Thyroid gland (tissue), 4 donors: ENCODE measurements around the gene ATP2C1. TPM values are rescaled to one million over a fixed set of nuclear protein-coding genes. Genes with fewer than 3 reads are reported as not detected.

Experiments
- DNase-seq, 2 donors: peaks; one replicate each; pipeline ENCODE4 v3.0.0-alpha.2; 2019
- H3K27ac ChIP-seq, 3 donors: fragments of 200-600 bp; sonication (generic); 1 replicate in 2 of 3; 2 replicates in 1 of 3; pipeline ENCODE4 v1.5.1; 2016 to 2019; ENCODE audit warnings: mild to moderate bottlenecking in 1 of 3, moderate library complexity in 1 of 3
- H3K27me3 ChIP-seq: fragments of 200-600 bp; sonication (generic); one replicate; pipeline ENCODE4 v1.5.1; 2019
- H3K36me3 ChIP-seq, 2 donors: fragments of 200-600 bp; sonication (generic); one replicate each; pipeline ENCODE4 v1.5.1; 2016 to 2019
- H3K4me1 ChIP-seq, 2 donors: fragments of 200-600 bp; sonication (generic); one replicate each; pipeline ENCODE4 v1.5.1; 2017 to 2019
- H3K4me3 ChIP-seq, 3 donors: fragments of 200-600 bp; sonication (generic); replicated peaks in 1 of 3; 1 replicate in 2 of 3; 2 replicates in 1 of 3; pipeline ENCODE4 v1.5.1; 2016; ENCODE audit warnings: mild to moderate bottlenecking in 1 of 3
- H3K9me3 ChIP-seq: fragments of 200-600 bp; sonication (generic); one replicate; pipeline ENCODE4 v1.5.1; 2017
- POLR2A ChIP-seq, 2 donors: fragments of 450-650 bp; IDR thresholded peaks; one replicate each; pipeline ENCODE4 v1.6.1; 2017; ENCODE audit warnings: antibody characterized with exemption in 2 of 2, mild to moderate bottlenecking in 2 of 2, moderate library complexity in 1 of 2
- WGBS, 2 donors: methylation state at CpG; one replicate each; pipeline ENCODE4 v1.1.5; 2017; 5-methylcytosine and 5-hydroxymethylcytosine counted together
- intact Hi-C: fragments of 100-400 bp; cut with DNase I; formaldehyde crosslinking; loops from one replicate; pipeline ENCODE4 v1.15.1; 2023
- total RNA-seq, 4 donors: library from RNA; depleted of rRNA; stranded (reverse); fragments of >200 nt; gene quantifications; one replicate each; pipeline ENCODE4 v1.2.3, GENCODE V29; 2016
- TF ChIP-seq, protein P1 (sequence below), 6 experiments: fragments of 200-600 bp in 3 of 6; fragments of 450-650 bp in 3 of 6; sonication (generic) in 3 of 6; IDR thresholded peaks; one replicate each; pipeline ENCODE4 v1.5.1; 2016 to 2019; ENCODE audit warnings: antibody characterized with exemption in 6 of 6, mild to moderate bottlenecking in 2 of 6, inconsistent platforms in 1 of 6, moderate library complexity in 1 of 6

The ATP2C1 gene
- total RNA-seq, 4 donors from 2014 or later, result 58.9 to 89.2 (median 62.0) TPM

DNA sequence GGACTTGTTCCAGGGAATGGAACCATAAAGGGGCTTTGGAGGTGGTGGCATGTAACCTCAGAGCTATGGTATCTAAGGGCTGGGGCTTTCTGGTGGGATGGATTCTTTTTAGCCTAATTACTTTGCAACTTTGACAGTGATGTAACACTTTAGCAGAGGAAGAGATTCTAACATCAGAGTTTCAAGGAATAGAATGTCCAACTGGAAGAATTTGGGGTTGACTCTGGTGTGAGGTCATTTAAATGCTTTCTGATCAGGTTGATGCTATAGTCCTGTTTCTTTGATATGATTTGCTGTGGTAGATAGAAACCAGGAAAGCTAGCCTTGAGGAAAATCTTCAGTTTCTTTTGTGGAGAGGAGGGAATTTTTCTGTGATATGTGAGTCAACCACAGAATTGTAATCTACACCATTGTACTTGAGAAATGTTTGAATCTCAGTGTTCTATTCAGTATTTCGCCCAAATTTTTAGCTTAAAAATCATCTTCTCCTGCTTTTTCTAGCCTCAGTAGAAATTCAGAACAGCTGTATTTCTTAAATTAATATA is 40.0 kb downstream of the ATP2C1 start:
- TF ChIP-seq, protein P1, sequence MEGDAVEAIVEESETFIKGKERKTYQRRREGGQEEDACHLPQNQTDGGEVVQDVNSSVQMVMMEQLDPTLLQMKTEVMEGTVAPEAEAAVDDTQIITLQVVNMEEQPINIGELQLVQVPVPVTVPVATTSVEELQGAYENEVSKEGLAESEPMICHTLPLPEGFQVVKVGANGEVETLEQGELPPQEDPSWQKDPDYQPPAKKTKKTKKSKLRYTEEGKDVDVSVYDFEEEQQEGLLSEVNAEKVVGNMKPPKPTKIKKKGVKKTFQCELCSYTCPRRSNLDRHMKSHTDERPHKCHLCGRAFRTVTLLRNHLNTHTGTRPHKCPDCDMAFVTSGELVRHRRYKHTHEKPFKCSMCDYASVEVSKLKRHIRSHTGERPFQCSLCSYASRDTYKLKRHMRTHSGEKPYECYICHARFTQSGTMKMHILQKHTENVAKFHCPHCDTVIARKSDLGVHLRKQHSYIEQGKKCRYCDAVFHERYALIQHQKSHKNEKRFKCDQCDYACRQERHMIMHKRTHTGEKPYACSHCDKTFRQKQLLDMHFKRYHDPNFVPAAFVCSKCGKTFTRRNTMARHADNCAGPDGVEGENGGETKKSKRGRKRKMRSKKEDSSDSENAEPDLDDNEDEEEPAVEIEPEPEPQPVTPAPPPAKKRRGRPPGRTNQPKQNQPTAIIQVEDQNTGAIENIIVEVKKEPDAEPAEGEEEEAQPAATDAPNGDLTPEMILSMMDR (IDR thresholded peaks at IDR 0.05), result no peak
- no peak for TF ChIP-seq POLR2A (IDR thresholded peaks at IDR 0.05)
- Histone ChIP-seq H3K4me3 (no peak overlapping the region), H3K27ac (no peak overlapping the region), H3K9me3 (no peaks in the 10 kb centered on the region), H3K27me3 (no peaks in the 10 kb centered on the region), H3K4me1 (peaks cover 6 to 9% of the 10 kb centered on the region in 2 donors), H3K36me3 (peaks cover 0 to 3% of the 10 kb centered on the region in 2 donors)
- 92 to 98% methylated on average over 1 of the region's 1 CpG for WGBS, 2 donors
- intact Hi-C loops, result no loop called here
- DNase-seq, result no peak

DNA sequence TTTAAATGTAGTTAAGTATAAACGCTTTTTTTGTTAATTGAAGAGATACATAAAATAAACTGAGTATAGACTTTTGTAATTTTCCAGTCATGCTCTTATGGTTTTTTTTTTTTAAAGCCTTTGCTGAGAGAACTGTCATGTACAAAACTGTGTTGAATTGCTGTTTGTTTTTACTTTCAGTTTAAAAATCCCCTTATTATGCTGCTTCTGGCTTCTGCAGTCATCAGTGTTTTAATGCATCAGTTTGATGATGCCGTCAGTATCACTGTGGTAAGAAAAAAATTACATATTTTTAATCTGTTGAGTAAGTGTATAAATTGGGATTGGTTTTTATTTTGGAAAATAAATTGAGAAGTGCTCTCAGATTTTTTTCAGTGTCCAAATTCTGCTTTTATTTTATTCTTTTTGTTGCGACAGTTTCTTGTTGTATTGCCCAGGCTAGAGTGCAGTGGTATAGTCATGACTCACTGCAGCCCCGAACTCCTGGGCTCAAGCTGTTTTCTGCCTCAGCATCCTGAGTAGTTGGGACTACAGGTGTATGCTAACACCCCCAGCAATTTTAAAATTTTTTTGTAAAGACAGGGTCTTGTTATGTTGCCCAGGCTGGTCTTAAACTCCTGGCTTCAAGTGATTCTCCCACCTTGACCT is 40.7 kb downstream of the ATP2C1 start:
- H3K9me3 ChIP-seq, result no peaks in the 10 kb centered on the region
- TF ChIP-seq, protein P1 (IDR thresholded peaks at IDR 0.05), result no peak
- TF ChIP-seq POLR2A (IDR thresholded peaks at IDR 0.05), result no peak
- H3K4me1 ChIP-seq, result peaks cover 3 to 5% of the 10 kb centered on the region in 2 donors
- WGBS, 2 donors, result 93 to 97% methylated on average over 4 of the region's 4 CpGs
- intact Hi-C loops, result no loop called here
- H3K36me3 ChIP-seq, result peaks cover 0 to 3% of the 10 kb centered on the region in 2 donors
- no peak overlapping the region for H3K27ac ChIP-seq
- H3K27me3 ChIP-seq, result no peaks in the 10 kb centered on the region
- H3K4me3 ChIP-seq, result no peak overlapping the region
- no peak for DNase-seq

DNA sequence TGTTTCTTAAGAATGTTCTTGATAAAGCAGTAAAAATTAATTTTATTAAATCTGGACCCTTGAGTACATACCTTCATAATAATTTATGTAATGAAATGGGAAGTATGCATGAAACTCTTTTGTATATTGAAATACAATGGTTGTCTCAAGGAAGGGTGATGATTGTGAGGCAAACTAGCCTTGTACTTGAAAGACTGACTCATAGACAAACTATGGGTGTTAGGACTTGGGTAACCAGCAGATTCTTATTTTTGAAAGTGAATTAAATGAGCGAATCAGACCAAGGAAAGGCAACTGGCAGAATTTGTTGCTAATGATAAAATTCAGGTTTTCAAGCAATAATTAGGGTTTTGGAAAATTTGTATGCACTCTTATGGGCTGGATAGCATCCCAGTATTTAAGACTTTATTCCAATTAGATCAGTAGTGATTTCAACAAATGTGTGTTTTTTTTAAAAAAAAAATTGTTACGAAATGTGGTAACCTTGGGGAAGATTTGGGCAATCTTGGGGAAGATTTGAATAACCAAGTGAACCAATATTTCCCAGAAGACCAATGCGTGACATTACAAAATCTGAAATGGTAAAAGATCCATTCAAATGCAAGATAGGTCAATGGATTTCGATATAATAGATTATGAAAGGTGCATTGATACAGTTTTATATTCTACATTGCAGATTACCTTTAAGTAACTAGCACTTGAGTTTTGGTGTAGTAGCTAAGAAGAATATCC is 42.0 kb downstream of the ATP2C1 start:
- no peak for TF ChIP-seq POLR2A (IDR thresholded peaks at IDR 0.05)
- TF ChIP-seq, protein P1 (IDR thresholded peaks at IDR 0.05), result no peak
- H3K36me3 ChIP-seq, result peaks cover 0 to 3% of the 10 kb centered on the region in 2 donors
- no peaks in the 10 kb centered on the region for H3K9me3 ChIP-seq
- 94 to 97% methylated on average over 4 of the region's 4 CpGs for WGBS, 2 donors
- H3K27me3 ChIP-seq, result no peaks in the 10 kb centered on the region
- intact Hi-C loops, result no loop called here
- DNase-seq, result no peak
- H3K4me1 ChIP-seq, result no peaks in the 10 kb centered on the region
- H3K4me3 ChIP-seq, result no peak overlapping the region
- no peak overlapping the region for H3K27ac ChIP-seq

DNA sequence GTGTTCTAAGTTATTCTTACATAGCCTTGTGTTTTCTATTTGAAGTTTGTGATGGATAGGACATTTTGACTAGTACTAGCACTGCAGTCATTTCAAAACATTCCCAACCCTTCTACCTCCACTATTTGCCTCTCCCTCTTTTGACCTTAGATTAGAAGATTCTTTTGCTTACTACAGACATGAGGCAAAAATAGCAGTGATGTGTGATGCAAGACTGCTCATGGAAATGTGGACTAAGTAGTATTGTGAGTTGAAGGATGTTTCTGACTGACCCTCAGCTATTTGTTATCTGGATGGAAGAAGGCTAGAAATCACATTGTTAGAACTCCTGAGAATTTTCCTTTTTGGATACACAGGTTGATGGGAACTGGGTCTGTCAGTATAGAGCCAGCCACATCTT is 45.9 kb downstream of the ATP2C1 start:
- TF ChIP-seq, protein P1 (IDR thresholded peaks at IDR 0.05), result no peak
- no peak for TF ChIP-seq POLR2A (IDR thresholded peaks at IDR 0.05)
- intact Hi-C loops, result no loop called here
- Histone ChIP-seq H3K4me3 (no peak overlapping the region), H3K9me3 (no peaks in the 10 kb centered on the region), H3K27ac (no peak overlapping the region), H3K27me3 (no peaks in the 10 kb centered on the region), H3K36me3 (peaks cover 0 to 6% of the 10 kb centered on the region in 2 donors), H3K4me1 (no peaks in the 10 kb centered on the region)
- DNase-seq, result no peak

DNA sequence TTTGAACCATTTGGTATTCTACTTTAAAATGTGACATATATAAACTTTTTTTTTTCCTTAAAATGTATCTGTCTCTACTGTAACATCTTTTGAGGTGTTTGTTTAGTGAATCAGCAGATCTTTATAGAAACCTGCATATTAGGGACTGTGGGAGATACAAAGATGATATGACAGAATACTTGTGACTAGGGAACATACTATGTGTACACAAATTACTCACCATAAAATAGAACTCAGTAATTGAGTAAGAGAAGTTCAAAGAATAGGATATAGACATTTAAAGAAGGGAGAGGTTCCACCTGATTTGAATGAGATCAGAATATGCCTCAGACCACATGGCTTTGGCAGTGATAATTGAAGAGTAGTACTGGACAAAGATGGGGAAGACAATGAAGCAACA is 47.9 kb downstream of the ATP2C1 start:
- no peaks in the 10 kb centered on the region for H3K4me1 ChIP-seq
- H3K36me3 ChIP-seq, result peaks cover 6 to 9% of the 10 kb centered on the region in 2 donors
- H3K9me3 ChIP-seq, result no peaks in the 10 kb centered on the region
- no peak for TF ChIP-seq POLR2A (IDR thresholded peaks at IDR 0.05)
- TF ChIP-seq, protein P1 (IDR thresholded peaks at IDR 0.05), result no peak
- intact Hi-C loops, result no loop called here
- no peak for DNase-seq
- H3K27ac ChIP-seq, result no peak overlapping the region
- no peaks in the 10 kb centered on the region for H3K27me3 ChIP-seq
- H3K4me3 ChIP-seq, result no peak overlapping the region
